ENCODE data around the gene IQSEC2.

The IQSEC2 gene

GRCh38 chrX:53324803-53325202 is 43.4 kb upstream of the IQSEC2 start (continued):
- TF ChIP-seq ZNF138 (tag by site-specific recombination; IDR thresholded peaks at IDR 0.05; ENCODE audit: borderline replicate concordance) = no peak
- no peak for TF ChIP-seq ZNF76 (tag by site-specific recombination; IDR thresholded peaks at IDR 0.05; ENCODE audit: borderline replicate concordance, low read depth)
- no peak for TF ChIP-seq ZNF792 (tag by site-specific recombination; IDR thresholded peaks at IDR 0.05)
- no peak for TF ChIP-seq ZBTB17 (tag by site-specific recombination; IDR thresholded peaks at IDR 0.05)
- TF ChIP-seq ZNF623 (tag by site-specific recombination; IDR thresholded peaks at IDR 0.05) = no peak
- no peak for TF ChIP-seq ZNF133 (tag by site-specific recombination; IDR thresholded peaks at IDR 0.05)
- no peak for TF ChIP-seq ZSCAN4 (tag by site-specific recombination; IDR thresholded peaks at IDR 0.05)

GRCh38 chrX:53324085-53324484 is 42.7 kb upstream of the IQSEC2 start:
- Histone ChIP-seq H3K9me3 (ENCODE audit: control insufficient read depth, insufficient read depth, low read depth, low read length) (peaks cover 2% of the 10 kb centered on the region; the same call in 1 of the 2 replicates), H3K4me1 (ENCODE audit: control insufficient read depth, insufficient read depth, low read length) (peaks cover 11% of the 10 kb centered on the region; the same call in 1 of the 2 replicates), H3K27ac (ENCODE audit: extremely low read depth, low read depth, low read length) (no peak overlapping the region), H3K4me3 (ENCODE audit: low read depth, low read length) (no peak overlapping the region), H3K36me3 (ENCODE audit: control insufficient read depth in 2 of 2, insufficient read depth in 1 of 2, low read length in 2 of 2) (no peaks in the 10 kb centered on the region)
- TF ChIP-seq ZNF10 (tag by site-specific recombination; IDR thresholded peaks at IDR 0.05) (peak; percentile 73; the same call in 1 of the 2 replicates), IKZF3 (tag by site-specific recombination; IDR thresholded peaks at IDR 0.05) (no peak), ZNF146 (tag by site-specific recombination; IDR thresholded peaks at IDR 0.05) (peak; percentile 96), ZNF580 (tag by site-specific recombination; IDR thresholded peaks at IDR 0.05) (peak; percentile 63; the same call in 1 of the 2 replicates)
- TF ChIP-seq, protein P1, sequence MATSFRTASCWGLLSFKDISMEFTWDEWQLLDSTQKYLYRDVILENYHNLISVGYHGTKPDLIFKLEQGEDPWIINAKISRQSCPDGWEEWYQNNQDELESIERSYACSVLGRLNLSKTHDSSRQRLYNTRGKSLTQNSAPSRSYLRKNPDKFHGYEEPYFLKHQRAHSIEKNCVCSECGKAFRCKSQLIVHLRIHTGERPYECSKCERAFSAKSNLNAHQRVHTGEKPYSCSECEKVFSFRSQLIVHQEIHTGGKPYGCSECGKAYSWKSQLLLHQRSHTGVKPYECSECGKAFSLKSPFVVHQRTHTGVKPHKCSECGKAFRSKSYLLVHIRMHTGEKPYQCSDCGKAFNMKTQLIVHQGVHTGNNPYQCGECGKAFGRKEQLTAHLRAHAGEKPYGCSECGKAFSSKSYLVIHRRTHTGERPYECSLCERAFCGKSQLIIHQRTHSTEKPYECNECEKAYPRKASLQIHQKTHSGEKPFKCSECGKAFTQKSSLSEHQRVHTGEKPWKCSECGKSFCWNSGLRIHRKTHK (tag by site-specific recombination; IDR thresholded peaks at IDR 0.05) = no peak
- CTCF ChIA-PET = interaction anchor here (0.6 to 1.0 kb wide), 3 partner anchors 9 to 158 kb away, joined by 3 to 6 read pairs (median 3); no protein-coding TSS in a partner anchor
- POLR2A ChIA-PET = no interaction called here

GRCh38 chrX:53323196-53323595 is 41.8 kb upstream of the IQSEC2 start:
- H3K36me3 ChIP-seq (ENCODE audit: control insufficient read depth in 2 of 2, insufficient read depth in 1 of 2, low read length in 2 of 2) = no peaks in the 10 kb centered on the region
- H3K4me3 ChIP-seq (ENCODE audit: low read depth, low read length) = no peak overlapping the region
- POLR2A ChIA-PET = no interaction called here
- peaks cover 11% of the 10 kb centered on the region; the same call in 1 of the 2 replicates for H3K4me1 ChIP-seq (ENCODE audit: control insufficient read depth, insufficient read depth, low read length)
- H3K9me3 ChIP-seq (ENCODE audit: control insufficient read depth, insufficient read depth, low read depth, low read length) = peaks cover 2% of the 10 kb centered on the region; the same call in 1 of the 2 replicates
- H3K27ac ChIP-seq (ENCODE audit: extremely low read depth, low read depth, low read length) = no peak overlapping the region
- no peak for TF ChIP-seq SETDB1 (IDR thresholded peaks at IDR 0.05; ENCODE audit: insufficient read length, low read length)
- TF ChIP-seq ZNF133 (tag by site-specific recombination; IDR thresholded peaks at IDR 0.05) = peak; percentile 56; the same call in 1 of the 2 replicates
- peak; percentile 19; the same call in 1 of the 2 replicates for TF ChIP-seq GLIS2 (tag by site-specific recombination; IDR thresholded peaks at IDR 0.05)
- TF ChIP-seq, protein P2, sequence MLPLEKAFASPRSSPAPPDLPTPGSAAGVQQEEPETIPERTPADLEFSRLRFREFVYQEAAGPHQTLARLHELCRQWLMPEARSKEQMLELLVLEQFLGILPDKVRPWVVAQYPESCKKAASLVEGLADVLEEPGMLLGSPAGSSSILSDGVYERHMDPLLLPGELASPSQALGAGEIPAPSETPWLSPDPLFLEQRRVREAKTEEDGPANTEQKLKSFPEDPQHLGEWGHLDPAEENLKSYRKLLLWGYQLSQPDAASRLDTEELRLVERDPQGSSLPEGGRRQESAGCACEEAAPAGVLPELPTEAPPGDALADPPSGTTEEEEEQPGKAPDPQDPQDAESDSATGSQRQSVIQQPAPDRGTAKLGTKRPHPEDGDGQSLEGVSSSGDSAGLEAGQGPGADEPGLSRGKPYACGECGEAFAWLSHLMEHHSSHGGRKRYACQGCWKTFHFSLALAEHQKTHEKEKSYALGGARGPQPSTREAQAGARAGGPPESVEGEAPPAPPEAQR (tag by site-specific recombination; IDR thresholded peaks at IDR 0.05) = no peak
- TF ChIP-seq GLIS1 (tag by site-specific recombination; IDR thresholded peaks at IDR 0.05) = peak; percentile 93
- TF ChIP-seq PRDM10 (tag by site-specific recombination; IDR thresholded peaks at IDR 0.05) = 0 out of 2 replicates have a peak, but pooled peaks have one; percentile 32
- TF ChIP-seq ZNF76 (tag by site-specific recombination; IDR thresholded peaks at IDR 0.05; ENCODE audit: borderline replicate concordance, low read depth) = no peak
- TF ChIP-seq, protein P3, sequence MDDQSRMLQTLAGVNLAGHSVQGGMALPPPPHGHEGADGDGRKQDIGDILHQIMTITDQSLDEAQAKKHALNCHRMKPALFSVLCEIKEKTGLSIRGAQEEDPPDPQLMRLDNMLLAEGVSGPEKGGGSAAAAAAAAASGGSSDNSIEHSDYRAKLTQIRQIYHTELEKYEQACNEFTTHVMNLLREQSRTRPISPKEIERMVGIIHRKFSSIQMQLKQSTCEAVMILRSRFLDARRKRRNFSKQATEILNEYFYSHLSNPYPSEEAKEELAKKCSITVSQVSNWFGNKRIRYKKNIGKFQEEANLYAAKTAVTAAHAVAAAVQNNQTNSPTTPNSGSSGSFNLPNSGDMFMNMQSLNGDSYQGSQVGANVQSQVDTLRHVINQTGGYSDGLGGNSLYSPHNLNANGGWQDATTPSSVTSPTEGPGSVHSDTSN (CRISPR knock-in tag; IDR thresholded peaks at IDR 0.05) = no peak
- TF ChIP-seq ZNF202 (tag by site-specific recombination; IDR thresholded peaks at IDR 0.05; ENCODE audit: borderline replicate concordance) = no peak
- peak; percentile 39; the same call in 1 of the 2 replicates for TF ChIP-seq ZIC2 (tag by site-specific recombination; IDR thresholded peaks at IDR 0.05)
- no peak for TF ChIP-seq ZNF571 (tag by site-specific recombination; IDR thresholded peaks at IDR 0.05)
- CTCF ChIA-PET = interaction anchor here (0.8 to 1.3 kb wide), 2 partner anchors 12 to 159 kb away, joined by 3 to 4 read pairs; no protein-coding TSS in a partner anchor
